GM21447 (cell line): ENCODE results near the gene KCNT1.

Source experiments
- ATAC-seq: cut with Tn5 transposase; IDR thresholded peaks from one replicate; pipeline ENCODE4 v1.9.1; 2021; ENCODE audit not compliant: unreplicated experiment

The KCNT1 gene

DNA sequence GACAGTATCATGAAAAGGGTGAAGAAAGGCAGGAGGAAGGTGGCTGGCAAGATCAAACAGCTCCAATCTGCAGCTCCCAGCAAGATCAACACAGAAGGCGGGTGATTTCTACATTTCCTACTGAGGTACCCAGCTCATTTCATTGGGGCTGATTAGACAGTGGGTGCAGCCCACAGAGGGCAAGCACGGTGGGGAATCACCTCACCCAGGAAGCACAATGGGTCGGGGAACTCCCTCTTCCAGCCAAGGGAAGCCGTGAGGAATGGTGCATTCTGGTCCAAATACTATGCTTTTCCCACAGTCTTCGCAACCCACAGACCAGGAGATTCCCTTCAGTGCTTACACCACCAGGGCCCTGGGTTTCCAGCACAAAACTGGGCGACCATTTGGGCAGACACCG is 138.6 kb downstream of the KCNT1 start:
- no peak for ATAC-seq
